CD4-positive, CD25-positive, alpha-beta regulatory T cell (primary cell): Measurements from ENCODE around the gene PLPP2. TPM values are rescaled to one million over a fixed set of nuclear protein-coding genes. Genes with fewer than 3 reads are reported as not detected.
A peak's percentile ranks its signal among the peaks of the same experiment; 100 is the strongest.

Source experiments
- ATAC-seq, 2 donors: fragments of 150-1000 bp; cut with Tn5 transposase; one replicate each; pipeline ENCODE4 v1.10.0; 2021; ENCODE audit warnings: low read depth in 2 of 2, moderate number of reproducible peaks in 2 of 2, moderate library complexity in 1 of 2
- DNase-seq, 3 donors: peaks; one replicate each; pipeline versions ENCODE4 v3.0.0 to v3.0.0-alpha.2; 2012 to 2022; ENCODE audit warnings: mixed read lengths in 1 of 3
- H3K27ac ChIP-seq: one replicate; pipeline ENCODE4 v1.7.0; 2013; ENCODE audit warnings: mild to moderate bottlenecking, low read length; ENCODE audit not compliant: insufficient read depth, poor library complexity, severe bottlenecking
- H3K27me3 ChIP-seq: one replicate; pipeline ENCODE4 v1.7.0; 2013; ENCODE audit warnings: low read length; ENCODE audit not compliant: control insufficient read depth, insufficient read depth
- H3K36me3 ChIP-seq: one replicate; pipeline ENCODE4 v1.7.0; 2013; ENCODE audit warnings: mild to moderate bottlenecking, low read length, moderate library complexity; ENCODE audit not compliant: control insufficient read depth, insufficient read depth
- H3K4me1 ChIP-seq: 2 replicates; pipeline ENCODE4 v1.7.0; 2013; ENCODE audit warnings: mild to moderate bottlenecking, low read length; ENCODE audit not compliant: insufficient read depth, control insufficient read depth, poor library complexity, severe bottlenecking
- H3K4me3 ChIP-seq: one replicate; pipeline ENCODE4 v1.7.0; 2013; ENCODE audit warnings: low read depth, mild to moderate bottlenecking, low read length, moderate library complexity
- H3K9me3 ChIP-seq, 2 experiments: 1 replicate in 1 of 2; 2 replicates in 1 of 2; pipeline ENCODE4 v1.7.0; 2013; ENCODE audit warnings: low read length in 2 of 2, mild to moderate bottlenecking in 1 of 2, moderate library complexity in 1 of 2; ENCODE audit not compliant: control insufficient read depth in 2 of 2
- H3K27ac Mint-ChIP-seq, 3 donors: one replicate each; pipeline ENCODE4 v1.8.0; 2020 to 2022; ENCODE audit warnings: mild to moderate bottlenecking in 3 of 3, mixed read lengths in 3 of 3, moderate library complexity in 2 of 3
- H3K27me3 Mint-ChIP-seq: one replicate; pipeline ENCODE4 v1.8.0; 2022; ENCODE audit warnings: mild to moderate bottlenecking, mixed read lengths
- H3K36me3 Mint-ChIP-seq: one replicate; pipeline ENCODE4 v1.8.0; 2020; ENCODE audit warnings: mixed read lengths
- H3K4me1 Mint-ChIP-seq, 4 donors: one replicate each; pipeline ENCODE4 v1.8.0; 2020 to 2022; ENCODE audit warnings: mixed read lengths in 4 of 4, mild to moderate bottlenecking in 1 of 4
- H3K4me3 Mint-ChIP-seq, 4 donors: one replicate each; pipeline ENCODE4 v1.8.0; 2020 to 2022; ENCODE audit warnings: mild to moderate bottlenecking in 4 of 4, mixed read lengths in 4 of 4, moderate library complexity in 3 of 4
- H3K9me3 Mint-ChIP-seq, 7 donors: one replicate each; pipeline ENCODE4 v1.8.0; 2020 to 2022; ENCODE audit warnings: mixed read lengths in 7 of 7, mild to moderate bottlenecking in 3 of 7, moderate library complexity in 2 of 7
- polyA plus RNA-seq, 4 donors: library from polyadenylated mRNA; unstranded; fragments of 300-500 nt; fragmentation: Illumina TruSeq; gene quantifications; one replicate each; pipeline ENCODE4 v1.2.3, GENCODE V29; 2021
- total RNA-seq: library from RNA; stranded (reverse); gene quantifications from one replicate; pipeline ENCODE4 v1.2.3, GENCODE V29; 2022

Gene PLPP2
- total and polyA plus RNA-seq, 5 donors from 2014 or later: 0.12 to 0.22 TPM; not detected in 3

DNA sequence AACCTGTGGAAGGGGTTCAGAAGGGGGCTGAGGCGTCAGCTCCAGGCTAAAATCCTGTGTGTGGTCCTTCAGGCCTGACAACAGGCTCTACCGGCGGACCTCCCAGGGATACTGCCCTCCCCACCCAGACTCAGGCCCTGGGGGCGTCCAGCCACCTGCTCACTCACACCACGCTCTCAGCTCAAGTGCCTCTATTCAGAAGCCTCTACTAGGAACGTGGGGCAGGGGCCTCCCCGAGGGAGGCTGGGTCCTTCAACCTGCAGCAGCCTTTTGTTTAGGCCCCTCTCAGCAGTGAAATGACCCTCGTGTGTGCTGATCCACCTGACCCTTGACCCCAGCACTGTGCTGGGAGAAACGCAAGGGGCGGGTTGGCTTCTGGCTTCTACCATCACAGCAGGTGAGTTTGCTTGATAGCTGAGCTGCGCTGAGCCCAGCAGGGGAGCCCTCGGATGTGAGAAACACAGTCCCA, 10.6 kb downstream of the PLPP2 start:
- no peaks in the 10 kb centered on the region for H3K4me1 Mint-ChIP-seq
- H3K36me3 ChIP-seq: no peaks in the 10 kb centered on the region
- H3K27me3 ChIP-seq: no peaks in the 10 kb centered on the region
- no peak for ATAC-seq
- H3K27me3 Mint-ChIP-seq: peaks cover 35% of the 10 kb centered on the region
- H3K27ac ChIP-seq: no peak overlapping the region
- H3K36me3 Mint-ChIP-seq: no peaks in the 10 kb centered on the region
- H3K9me3 ChIP-seq: no peaks in the 10 kb centered on the region
- H3K4me3 Mint-ChIP-seq: no peak overlapping the region
- no peak overlapping the region for H3K4me3 ChIP-seq
- H3K27ac Mint-ChIP-seq: no peak overlapping the region
- H3K9me3 Mint-ChIP-seq: no peaks in the 10 kb centered on the region
- no peaks in the 10 kb centered on the region for H3K4me1 ChIP-seq
- no peak for DNase-seq

GRCh38 chr19:279656-280055, 11.5 kb downstream of the PLPP2 start:
- no peak overlapping the region for H3K27ac Mint-ChIP-seq
- DNase-seq (no peak), ATAC-seq (no peak)
- no peaks in the 10 kb centered on the region for H3K9me3 Mint-ChIP-seq
- H3K4me3 Mint-ChIP-seq: no peak overlapping the region
- H3K36me3 Mint-ChIP-seq: no peaks in the 10 kb centered on the region
- no peaks in the 10 kb centered on the region for H3K27me3 ChIP-seq
- H3K4me3 ChIP-seq: no peak overlapping the region
- H3K27me3 Mint-ChIP-seq: peaks cover 33% of the 10 kb centered on the region
- no peaks in the 10 kb centered on the region for H3K4me1 ChIP-seq
- H3K36me3 ChIP-seq: no peaks in the 10 kb centered on the region
- H3K27ac ChIP-seq: no peak overlapping the region
- no peaks in the 10 kb centered on the region for H3K4me1 Mint-ChIP-seq
- H3K9me3 ChIP-seq: no peaks in the 10 kb centered on the region

DNA sequence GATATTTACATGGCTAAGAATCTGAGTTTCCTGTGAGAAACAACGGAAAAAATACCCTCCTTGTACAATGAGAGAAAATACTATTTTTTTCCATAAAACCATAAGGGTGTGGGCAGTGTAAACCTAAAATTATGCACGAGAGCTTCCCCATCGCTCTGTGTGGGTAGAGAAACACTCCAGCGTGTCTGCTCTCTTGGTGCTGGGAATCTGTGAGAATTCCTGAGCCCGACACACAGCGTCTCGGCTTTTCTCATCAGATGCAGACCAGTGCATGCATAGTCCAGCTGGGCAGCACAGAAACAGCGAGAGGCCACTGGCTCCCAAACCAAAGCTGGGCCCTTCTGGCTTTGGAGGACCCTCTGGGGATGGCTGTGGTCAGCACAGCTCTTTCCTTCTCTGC, 12.0 kb downstream of the PLPP2 start:
- no peak overlapping the region for H3K27ac ChIP-seq
- H3K27ac Mint-ChIP-seq: no peak overlapping the region
- H3K9me3 Mint-ChIP-seq: no peaks in the 10 kb centered on the region
- H3K36me3 ChIP-seq: no peaks in the 10 kb centered on the region
- H3K9me3 ChIP-seq: no peaks in the 10 kb centered on the region
- H3K4me1 ChIP-seq: no peaks in the 10 kb centered on the region
- no peak for DNase-seq
- no peak for ATAC-seq
- H3K4me1 Mint-ChIP-seq: no peaks in the 10 kb centered on the region
- no peaks in the 10 kb centered on the region for H3K36me3 Mint-ChIP-seq
- H3K27me3 Mint-ChIP-seq: peaks cover 30% of the 10 kb centered on the region
- H3K4me3 Mint-ChIP-seq: no peak overlapping the region
- no peak overlapping the region for H3K4me3 ChIP-seq
- no peaks in the 10 kb centered on the region for H3K27me3 ChIP-seq

GRCh38 chr19:277581-278165, 13.5 kb downstream of the PLPP2 start:
- no peak overlapping the region for H3K27ac Mint-ChIP-seq

DNA sequence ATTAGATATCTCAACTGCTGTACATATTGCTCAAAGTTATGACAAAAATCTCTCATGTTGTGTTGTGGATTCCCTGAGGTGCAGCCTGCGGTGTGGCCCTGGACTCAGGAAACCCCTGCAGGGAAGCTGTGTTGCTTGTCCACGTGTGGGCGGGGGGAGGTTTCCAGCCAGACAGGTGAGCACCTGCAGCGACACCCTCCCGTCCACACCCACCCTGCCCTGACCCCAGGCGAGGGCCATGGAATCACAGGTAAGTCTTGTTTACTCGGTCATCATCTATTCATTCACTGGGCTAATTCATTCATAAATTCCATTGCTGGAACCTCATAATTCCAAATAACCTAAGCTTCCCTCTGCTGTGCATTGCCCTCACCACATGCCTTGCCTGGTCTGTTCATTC, 14.1 kb downstream of the PLPP2 start:
- Histone ChIP-seq H3K27me3 (no peaks in the 10 kb centered on the region), H3K36me3 (no peaks in the 10 kb centered on the region), H3K9me3 (no peaks in the 10 kb centered on the region), H3K4me1 (no peaks in the 10 kb centered on the region), H3K27ac (no peak overlapping the region), H3K4me3 (no peak overlapping the region)
- DNase-seq (no peak), ATAC-seq (no peak)
- Mint-ChIP-seq H3K4me3 (no peak overlapping the region), H3K4me1 (no peaks in the 10 kb centered on the region), H3K27me3 (peaks cover 18% of the 10 kb centered on the region), H3K36me3 (no peaks in the 10 kb centered on the region), H3K27ac (no peak overlapping the region), H3K9me3 (no peaks in the 10 kb centered on the region)

More at GRCh38 chr19:277581-278165, 13.5 kb downstream of the PLPP2 start:
- Mint-ChIP-seq H3K27me3 (peaks cover 22% of the 10 kb centered on the region), H3K36me3 (no peaks in the 10 kb centered on the region), H3K9me3 (no peaks in the 10 kb centered on the region), H3K4me3 (no peak overlapping the region), H3K4me1 (no peaks in the 10 kb centered on the region)
- no peaks in the 10 kb centered on the region for H3K27me3 ChIP-seq
- H3K27ac ChIP-seq: no peak overlapping the region
- no peak for ATAC-seq
- no peak overlapping the region for H3K4me3 ChIP-seq
- no peak for DNase-seq
- H3K4me1 ChIP-seq: no peaks in the 10 kb centered on the region
- H3K9me3 ChIP-seq: no peaks in the 10 kb centered on the region
- no peaks in the 10 kb centered on the region for H3K36me3 ChIP-seq

- no peak overlapping the region for H3K27ac Mint-ChIP-seq
- no peak overlapping the region for H3K4me3 Mint-ChIP-seq
- H3K27me3 ChIP-seq: no peaks in the 10 kb centered on the region
- no peak overlapping the region for H3K4me3 ChIP-seq
- no peak overlapping the region for H3K27ac ChIP-seq
- H3K9me3 Mint-ChIP-seq: no peaks in the 10 kb centered on the region
- H3K9me3 ChIP-seq: no peaks in the 10 kb centered on the region
- H3K36me3 Mint-ChIP-seq: no peaks in the 10 kb centered on the region
- peaks cover 22% of the 10 kb centered on the region for H3K27me3 Mint-ChIP-seq
- ATAC-seq: no peak
- DNase-seq: no peak
- H3K4me1 ChIP-seq: no peaks in the 10 kb centered on the region
- H3K4me1 Mint-ChIP-seq: no peaks in the 10 kb centered on the region
- H3K36me3 ChIP-seq: no peaks in the 10 kb centered on the region
Observed at GRCh38 chr19:275958-276646, 15.1 kb downstream of the PLPP2 start.

- Histone ChIP-seq H3K9me3 (no peaks in the 10 kb centered on the region), H3K4me3 (no peak overlapping the region), H3K36me3 (no peaks in the 10 kb centered on the region), H3K27ac (no peak overlapping the region), H3K4me1 (no peaks in the 10 kb centered on the region), H3K27me3 (no peaks in the 10 kb centered on the region)
- no peaks in the 10 kb centered on the region for H3K9me3 Mint-ChIP-seq
- H3K4me3 Mint-ChIP-seq: peak overlapping the region in 1 of 4 donors; percentile 27
- H3K4me1 Mint-ChIP-seq: no peaks in the 10 kb centered on the region
- ATAC-seq (no peak), DNase-seq (no peak)
- H3K36me3 Mint-ChIP-seq: no peaks in the 10 kb centered on the region
- peaks cover 22% of the 10 kb centered on the region for H3K27me3 Mint-ChIP-seq
- no peak overlapping the region for H3K27ac Mint-ChIP-seq
Observed at GRCh38 chr19:275000-275399, 16.2 kb downstream of the PLPP2 start.

DNA sequence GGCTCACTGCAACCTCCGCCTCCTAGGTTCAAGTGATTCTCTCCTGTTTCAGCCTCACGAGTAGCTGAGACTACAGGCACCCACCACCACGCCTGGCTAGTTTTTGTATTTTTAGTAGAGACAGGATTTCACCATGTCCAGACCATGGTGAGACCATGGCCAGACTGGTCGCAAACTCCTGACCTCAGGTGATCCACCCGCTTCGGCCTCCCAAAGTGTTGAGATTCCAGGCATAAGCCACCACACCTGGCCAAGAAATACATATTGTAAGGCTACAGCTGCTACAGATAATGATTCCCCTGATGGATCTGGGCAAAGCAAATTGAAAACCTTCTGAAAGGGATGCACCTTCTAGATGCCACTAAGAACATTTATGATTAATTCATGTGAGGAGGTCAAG, 17.8 kb downstream of the PLPP2 start:
- peaks cover 0 to 6% (median 0%) of the 10 kb centered on the region in 4 donors for H3K4me1 Mint-ChIP-seq
- no peak overlapping the region for H3K4me3 ChIP-seq
- H3K4me3 Mint-ChIP-seq: no peak overlapping the region
- H3K4me1 ChIP-seq: no peaks in the 10 kb centered on the region
- H3K27ac ChIP-seq: no peak overlapping the region
- H3K9me3 ChIP-seq: no peaks in the 10 kb centered on the region
- no peaks in the 10 kb centered on the region for H3K9me3 Mint-ChIP-seq
- H3K27me3 Mint-ChIP-seq: peaks cover 19% of the 10 kb centered on the region
- ATAC-seq (no peak), DNase-seq (no peak)
- peaks cover 2% of the 10 kb centered on the region for H3K27me3 ChIP-seq
- H3K36me3 ChIP-seq: no peaks in the 10 kb centered on the region
- no peak overlapping the region for H3K27ac Mint-ChIP-seq
- no peaks in the 10 kb centered on the region for H3K36me3 Mint-ChIP-seq
